ENCODE measurements around the gene PNLIPRP2.

DNA sequence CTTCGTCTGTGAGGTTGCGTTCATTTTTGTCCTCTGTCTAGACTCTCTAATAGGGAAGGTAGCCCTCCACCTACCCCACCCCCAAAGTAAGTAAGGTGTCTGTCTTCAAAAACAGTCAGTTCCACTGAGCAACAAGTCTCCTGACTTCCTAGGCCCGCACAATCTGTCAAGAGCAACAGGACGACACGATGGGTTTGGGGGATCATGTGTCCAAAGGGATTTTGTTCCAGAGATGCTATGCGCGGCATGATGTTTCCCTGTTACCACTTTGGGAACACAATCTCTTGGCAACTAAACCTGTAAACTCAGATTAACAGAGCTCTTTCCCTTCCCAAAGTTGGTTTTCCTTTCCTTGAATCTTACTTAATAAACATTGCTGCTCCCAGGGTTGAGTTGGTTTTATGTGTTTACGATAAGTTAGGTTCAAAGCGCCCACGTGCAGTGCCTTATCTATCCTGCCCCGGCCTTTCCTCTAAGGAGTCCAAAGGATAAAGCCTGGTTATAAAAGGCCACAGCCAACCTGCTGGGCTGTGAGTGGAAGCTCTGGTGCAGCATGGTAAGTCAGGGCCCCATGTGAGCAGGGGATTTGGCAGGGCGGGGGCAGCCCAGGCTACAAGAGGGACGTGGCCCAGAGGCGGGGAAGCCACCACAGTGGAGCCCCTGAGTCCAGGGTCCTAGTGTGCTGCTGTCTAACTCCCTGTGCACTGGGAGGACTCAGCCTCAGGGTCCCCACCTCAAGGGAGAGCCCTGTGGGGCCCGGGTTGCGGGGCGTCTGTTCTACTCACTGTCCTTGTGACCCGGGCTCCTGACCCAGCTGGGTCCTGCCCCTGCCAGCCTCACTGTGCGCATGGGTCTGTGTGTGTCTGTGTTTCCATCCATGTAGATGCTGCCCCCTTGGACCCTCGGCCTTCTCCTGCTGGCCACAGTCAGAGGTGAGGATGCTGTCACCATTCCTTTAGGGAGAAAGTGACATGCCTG, at the start of gene PNLIPRP2:
- TF ChIP-seq, protein P1, sequence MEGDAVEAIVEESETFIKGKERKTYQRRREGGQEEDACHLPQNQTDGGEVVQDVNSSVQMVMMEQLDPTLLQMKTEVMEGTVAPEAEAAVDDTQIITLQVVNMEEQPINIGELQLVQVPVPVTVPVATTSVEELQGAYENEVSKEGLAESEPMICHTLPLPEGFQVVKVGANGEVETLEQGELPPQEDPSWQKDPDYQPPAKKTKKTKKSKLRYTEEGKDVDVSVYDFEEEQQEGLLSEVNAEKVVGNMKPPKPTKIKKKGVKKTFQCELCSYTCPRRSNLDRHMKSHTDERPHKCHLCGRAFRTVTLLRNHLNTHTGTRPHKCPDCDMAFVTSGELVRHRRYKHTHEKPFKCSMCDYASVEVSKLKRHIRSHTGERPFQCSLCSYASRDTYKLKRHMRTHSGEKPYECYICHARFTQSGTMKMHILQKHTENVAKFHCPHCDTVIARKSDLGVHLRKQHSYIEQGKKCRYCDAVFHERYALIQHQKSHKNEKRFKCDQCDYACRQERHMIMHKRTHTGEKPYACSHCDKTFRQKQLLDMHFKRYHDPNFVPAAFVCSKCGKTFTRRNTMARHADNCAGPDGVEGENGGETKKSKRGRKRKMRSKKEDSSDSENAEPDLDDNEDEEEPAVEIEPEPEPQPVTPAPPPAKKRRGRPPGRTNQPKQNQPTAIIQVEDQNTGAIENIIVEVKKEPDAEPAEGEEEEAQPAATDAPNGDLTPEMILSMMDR (IDR thresholded peaks at IDR 0.05; ENCODE audit: insufficient read depth, low read length, poor library complexity, severe bottlenecking): no peak
- no peak for TF ChIP-seq EZH2phosphoT487 (conservative IDR thresholded peaks at IDR 0.05; ENCODE audit: low read length)
